ENCODE results near the gene VPS51.

VPS51 gene

DNA sequence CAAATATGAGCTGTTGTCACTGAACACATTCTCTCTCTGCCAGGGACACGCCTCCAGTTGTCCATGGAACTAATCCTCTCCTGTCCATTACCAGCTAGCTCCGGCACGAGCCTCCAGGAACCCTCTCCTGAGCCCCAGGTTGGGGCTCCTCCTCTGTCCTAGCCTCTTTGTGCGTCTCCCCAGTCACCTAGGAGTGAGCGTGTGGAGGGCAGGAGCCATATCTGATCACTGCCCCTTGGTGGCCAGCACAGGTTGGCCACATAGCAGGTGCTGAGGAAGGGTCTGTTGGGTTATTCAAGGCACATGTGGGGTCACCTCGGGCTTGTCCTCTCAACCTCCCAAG, 35.9 kb downstream of the VPS51 start:
- TF ChIP-seq, protein P1, sequence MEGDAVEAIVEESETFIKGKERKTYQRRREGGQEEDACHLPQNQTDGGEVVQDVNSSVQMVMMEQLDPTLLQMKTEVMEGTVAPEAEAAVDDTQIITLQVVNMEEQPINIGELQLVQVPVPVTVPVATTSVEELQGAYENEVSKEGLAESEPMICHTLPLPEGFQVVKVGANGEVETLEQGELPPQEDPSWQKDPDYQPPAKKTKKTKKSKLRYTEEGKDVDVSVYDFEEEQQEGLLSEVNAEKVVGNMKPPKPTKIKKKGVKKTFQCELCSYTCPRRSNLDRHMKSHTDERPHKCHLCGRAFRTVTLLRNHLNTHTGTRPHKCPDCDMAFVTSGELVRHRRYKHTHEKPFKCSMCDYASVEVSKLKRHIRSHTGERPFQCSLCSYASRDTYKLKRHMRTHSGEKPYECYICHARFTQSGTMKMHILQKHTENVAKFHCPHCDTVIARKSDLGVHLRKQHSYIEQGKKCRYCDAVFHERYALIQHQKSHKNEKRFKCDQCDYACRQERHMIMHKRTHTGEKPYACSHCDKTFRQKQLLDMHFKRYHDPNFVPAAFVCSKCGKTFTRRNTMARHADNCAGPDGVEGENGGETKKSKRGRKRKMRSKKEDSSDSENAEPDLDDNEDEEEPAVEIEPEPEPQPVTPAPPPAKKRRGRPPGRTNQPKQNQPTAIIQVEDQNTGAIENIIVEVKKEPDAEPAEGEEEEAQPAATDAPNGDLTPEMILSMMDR (IDR thresholded peaks at IDR 0.05): no peak

DNA sequence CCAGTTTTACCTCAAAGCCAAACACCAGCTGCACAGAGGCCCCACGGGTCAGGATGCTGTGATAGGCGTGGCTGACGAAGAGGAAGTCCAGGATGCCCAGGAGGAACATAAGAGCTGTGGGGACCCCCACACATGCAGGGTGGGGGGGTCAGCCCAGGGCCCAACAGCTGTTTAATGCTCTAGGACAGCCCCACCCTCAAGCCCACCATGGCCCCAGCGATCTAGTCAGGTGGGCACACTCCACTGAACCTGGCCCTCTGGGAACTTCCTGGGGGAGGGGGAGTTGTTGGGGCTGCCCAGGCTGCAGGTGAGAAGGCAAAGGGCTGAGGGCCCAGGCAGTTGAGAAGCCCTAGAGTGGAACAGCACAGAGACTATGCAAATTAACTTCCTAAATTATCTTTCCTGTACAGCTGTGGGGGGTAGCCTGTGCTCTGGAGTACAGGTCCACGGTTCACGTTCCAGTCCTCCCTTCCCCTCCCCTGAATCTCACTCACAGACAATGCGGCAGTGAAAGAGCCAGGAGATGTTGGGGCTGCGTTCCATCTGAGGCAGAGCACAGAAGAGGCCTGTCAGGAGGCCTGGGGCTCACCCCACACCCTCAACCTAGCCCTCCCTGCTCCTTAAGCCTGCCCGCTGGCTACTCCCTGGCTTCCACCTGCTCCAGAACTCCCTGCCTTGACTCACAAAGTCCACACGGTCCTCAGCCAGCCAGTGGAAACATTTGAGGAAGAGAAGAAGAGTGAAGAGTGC, 36.4 kb downstream of the VPS51 start:
- peak; percentile 67 for DNase-seq (ENCODE audit: low spot score)

More for the DNA sequence above, 35.9 kb downstream of the VPS51 start:
- no peak overlapping the region for H3K27ac ChIP-seq
- no peak for DNase-seq (ENCODE audit: low spot score)
- no peak overlapping the region for H3K4me3 ChIP-seq

DNA sequence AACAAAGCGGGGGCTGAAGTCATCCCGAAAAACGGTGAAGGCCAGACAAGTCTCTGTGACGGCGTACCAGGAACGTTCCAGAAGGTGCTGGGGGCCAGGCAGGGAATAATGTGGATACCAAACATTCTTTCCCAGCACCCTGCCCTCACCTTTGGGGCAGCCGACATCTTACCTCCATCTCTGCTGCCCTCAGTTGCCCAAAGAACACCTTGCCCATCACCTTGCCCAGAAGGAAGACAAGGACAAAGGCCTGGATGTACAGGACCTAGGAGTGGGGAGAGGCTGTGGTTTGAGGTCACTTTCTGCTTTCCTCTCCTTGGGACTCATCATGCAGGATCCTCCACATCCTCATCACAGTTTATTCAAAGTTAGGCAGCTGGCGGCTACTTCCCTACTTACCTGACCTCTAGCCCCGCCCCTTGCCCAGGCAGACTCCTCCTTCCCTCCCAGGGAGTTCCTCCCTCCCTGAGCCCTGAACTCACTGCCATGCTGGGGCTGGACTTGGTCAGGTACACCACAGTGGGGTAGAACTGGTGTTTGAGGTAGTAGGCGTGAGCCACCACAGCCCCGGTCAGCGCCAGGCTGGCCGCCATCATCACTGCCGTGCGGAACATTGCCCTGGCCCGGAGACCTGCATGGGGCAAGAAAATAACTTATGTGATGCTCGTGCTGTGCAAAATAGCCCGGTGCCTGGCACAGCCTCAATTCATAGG, 37.1 kb downstream of the VPS51 start:
- Histone ChIP-seq H3K27ac (peak overlapping the region; percentile 94 to 98), H3K4me3 (peak overlapping the region; percentile 83)
- peak; percentile 70 for DNase-seq (ENCODE audit: low spot score)
- TF ChIP-seq, protein P1 (IDR thresholded peaks at IDR 0.05): no peak

More for the DNA sequence above, 36.4 kb downstream of the VPS51 start:
- Histone ChIP-seq H3K4me3 (peak overlapping the region; percentile 83), H3K27ac (no peak overlapping the region)
- TF ChIP-seq, protein P1 (IDR thresholded peaks at IDR 0.05): no peak

DNA sequence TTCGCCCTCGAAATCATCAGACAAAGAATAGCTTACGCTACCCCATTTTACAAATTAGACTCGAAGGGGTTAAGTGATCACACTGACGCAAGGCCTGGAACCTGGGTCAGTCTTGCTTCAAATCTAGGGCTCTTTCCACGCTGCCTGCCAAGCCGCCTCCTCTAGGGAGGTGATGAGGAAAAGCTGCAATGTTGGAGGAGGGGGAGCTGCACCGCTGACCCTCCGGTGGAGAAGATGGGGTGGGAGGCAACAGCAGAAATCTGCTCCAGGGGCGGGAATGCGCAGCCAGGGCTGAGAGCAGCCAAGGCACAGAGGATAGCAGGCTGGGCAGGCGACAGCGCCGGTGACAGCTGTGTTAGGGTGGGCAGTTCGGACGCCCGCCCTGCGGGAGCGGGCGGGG, 37.7 kb downstream of the VPS51 start:
- peak; percentile 79 for DNase-seq (ENCODE audit: low spot score)
- TF ChIP-seq, protein P1 (IDR thresholded peaks at IDR 0.05): no peak
- Histone ChIP-seq H3K27ac (peak overlapping the region; percentile 94 to 98), H3K4me3 (peak overlapping the region; percentile 83)

DNA sequence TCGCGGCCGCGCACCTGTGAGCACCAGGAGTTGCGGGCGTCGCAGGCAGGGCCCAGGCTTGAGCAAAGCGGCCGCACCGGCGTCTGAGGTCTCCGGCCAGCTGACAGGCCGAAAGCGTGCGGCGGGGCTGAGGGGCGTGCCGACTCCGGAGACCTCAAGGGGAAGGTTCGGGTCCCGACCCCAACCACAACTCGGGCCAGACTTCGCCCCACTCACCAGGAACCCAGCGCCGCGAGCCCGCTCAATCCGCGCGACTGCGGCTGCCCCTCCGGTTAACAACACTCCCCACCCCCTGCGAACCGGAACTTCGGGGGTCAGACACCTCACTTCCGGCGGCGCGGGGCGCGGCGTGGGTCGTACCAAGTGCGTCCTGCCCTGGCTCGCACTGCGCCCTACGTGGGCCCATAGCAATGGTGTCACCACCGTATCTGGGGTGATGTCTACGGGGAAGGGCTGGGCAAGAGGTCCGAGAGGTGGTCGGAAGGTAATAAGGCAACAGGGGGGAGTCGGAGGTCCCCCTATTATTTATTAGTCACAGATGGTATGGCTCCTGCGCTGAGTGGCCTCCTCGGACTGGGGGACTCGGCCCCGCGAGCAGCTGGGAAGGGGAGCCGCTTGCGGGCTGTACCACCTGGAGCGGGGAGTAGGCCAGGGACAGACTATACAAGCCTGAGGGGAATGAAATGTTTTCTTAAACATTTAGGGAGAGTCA, 38.4 kb downstream of the VPS51 start, which contains the start of gene SYVN1:
Gene SYVN1 (minus strand): TSS at position 280 of the 712 bp plus-strand sequence. CDS start 918 bp downstream, outside the sequence.
- DNase-seq (ENCODE audit: low spot score): peak; percentile 95
- peak within 1 kb of the TSS; percentile 94 to 98 for H3K27ac ChIP-seq
- peak within 1 kb of the TSS; percentile 83 for H3K4me3 ChIP-seq
- TF ChIP-seq, protein P1 (IDR thresholded peaks at IDR 0.05): no peak

DNA sequence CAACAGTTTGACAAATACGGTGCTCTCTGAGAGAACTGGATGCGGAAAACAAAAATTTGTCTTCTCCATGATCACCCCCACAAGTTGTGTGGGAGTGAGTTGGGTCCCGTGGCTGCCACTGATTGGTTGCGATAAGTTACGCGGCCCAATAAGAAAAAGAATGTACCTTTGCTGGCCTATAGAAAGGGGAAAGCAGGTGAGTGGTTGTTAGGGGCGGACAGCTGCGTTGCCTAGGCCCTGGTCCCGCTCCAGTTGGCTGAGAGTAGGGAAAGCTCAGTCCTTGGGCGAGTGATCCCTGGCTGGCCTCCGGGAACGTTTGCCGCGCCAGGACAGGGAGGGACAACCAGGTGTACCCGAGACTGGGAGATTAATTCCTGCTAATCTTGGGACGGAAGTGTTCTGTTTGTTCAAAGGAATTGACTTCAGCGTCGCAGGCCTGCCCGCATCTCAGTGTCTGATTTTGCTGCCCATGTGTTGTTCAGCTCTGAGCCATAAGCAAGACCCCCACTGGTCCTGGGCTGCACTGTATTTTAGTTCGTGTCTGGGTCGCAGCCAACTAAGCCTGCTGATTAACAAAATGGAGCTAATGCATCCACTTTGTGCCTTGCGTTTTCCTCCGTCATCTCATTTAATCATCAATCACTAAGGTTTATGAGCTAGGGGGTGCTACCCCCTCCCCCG, 39.1 kb downstream of the VPS51 start:
- peak; percentile 95 for DNase-seq (ENCODE audit: low spot score)
- H3K27ac ChIP-seq: peak overlapping the region; percentile 94 to 98
- TF ChIP-seq, protein P1 (IDR thresholded peaks at IDR 0.05): no peak
- H3K4me3 ChIP-seq: peak overlapping the region; percentile 83
